Fibroblast of lung (primary cell): ENCODE results near the gene GCHFR. TPM values are rescaled to one million over a fixed set of nuclear protein-coding genes. Genes with fewer than 3 reads are reported as not detected.

Source experiments
- DNase-seq, 2 donors: peaks; one replicate each; pipeline versions ENCODE4 v3.0.0 to v3.0.0-alpha.2; 2010; ENCODE audit warnings: low read depth in 2 of 2
- H2AFZ ChIP-seq: 2 replicates; pipeline ENCODE4 v1.5.1; 2012; ENCODE audit warnings: low read length, control low read depth, inconsistent platforms
- H3K27ac ChIP-seq: 2 replicates; pipeline ENCODE4 v1.5.1; 2011; ENCODE audit warnings: low read length, control low read depth; ENCODE audit not compliant: insufficient read depth
- H3K27me3 ChIP-seq: 2 replicates; pipeline ENCODE4 v1.5.1; 2011; ENCODE audit warnings: mild to moderate bottlenecking, low read length; ENCODE audit not compliant: control insufficient read depth, insufficient read depth
- H3K36me3 ChIP-seq: 2 replicates; pipeline ENCODE4 v1.5.1; 2011; ENCODE audit warnings: low read length; ENCODE audit not compliant: control insufficient read depth, insufficient read depth
- H3K4me1 ChIP-seq: 2 replicates; pipeline ENCODE4 v1.5.1; 2011; ENCODE audit warnings: low read length; ENCODE audit not compliant: control insufficient read depth, insufficient read depth; ENCODE audit errors: extremely low read depth
- H3K4me2 ChIP-seq: 2 replicates; pipeline ENCODE4 v1.5.1; 2011; ENCODE audit warnings: low read length, control low read depth; ENCODE audit not compliant: insufficient read depth; ENCODE audit errors: extremely low read depth
- H3K4me3 ChIP-seq, 4 experiments: fragments of 200-600 bp in 1 of 4; sonication (generic) in 1 of 4; replicated peaks in 1 of 4; 2 replicates each; pipeline ENCODE4 v1.5.1; 2011 to 2016; ENCODE audit warnings: low read length in 4 of 4, low read depth in 3 of 4, mild to moderate bottlenecking in 3 of 4, control low read depth in 2 of 4, inconsistent platforms in 1 of 4, mixed read lengths in 1 of 4; ENCODE audit not compliant: insufficient read depth in 1 of 4; ENCODE audit errors: control extremely low read depth in 1 of 4
- H3K79me2 ChIP-seq: 2 replicates; pipeline ENCODE4 v1.5.1; 2012; ENCODE audit warnings: mild to moderate bottlenecking, low read length, inconsistent platforms; ENCODE audit not compliant: control insufficient read depth, insufficient read depth
- H3K9ac ChIP-seq: 2 replicates; pipeline ENCODE4 v1.5.1; 2011; ENCODE audit warnings: mild to moderate bottlenecking, low read length, control low read depth; ENCODE audit not compliant: insufficient read depth
- H3K9me3 ChIP-seq: 2 replicates; pipeline ENCODE4 v1.5.1; 2012; ENCODE audit warnings: low read depth, low read length; ENCODE audit not compliant: control insufficient read depth, insufficient read depth
- H4K20me1 ChIP-seq: 2 replicates; pipeline ENCODE4 v1.5.1; 2011; ENCODE audit warnings: low read length; ENCODE audit not compliant: control insufficient read depth, insufficient read depth; ENCODE audit errors: extremely low read depth
- EZH2 ChIP-seq: IDR thresholded peaks from 2 replicates; pipeline ENCODE4 v1.5.1; 2012; ENCODE audit warnings: low read length, control low read depth, mild to moderate bottlenecking; ENCODE audit errors: missing control alignments
- polyA minus RNA-seq: library from RNA; depleted of rRNA, polyadenylated mRNA; stranded (reverse); fragments of >200 nt; gene quantifications from 2 replicates; pipeline ENCODE4 v1.2.3, GENCODE V29; 2011; ENCODE audit warnings: low replicate concordance
- polyA plus RNA-seq, 2 donors: library from polyadenylated mRNA; depleted of rRNA in 1 of 2; stranded (reverse) in 1 of 2; unstranded in 1 of 2; fragments of >200 nt; gene quantifications; 2 replicates each; pipeline ENCODE4 v1.2.1, GENCODE V29; 2011 to 2012; ENCODE audit warnings: missing spikeins in 1 of 2
- total RNA-seq: library from RNA; depleted of rRNA; stranded (reverse); fragments of >200 nt; gene quantifications from 2 replicates; pipeline ENCODE4 v1.2.1, GENCODE V29; 2014
- TF ChIP-seq, protein P1 (sequence below), 2 donors: IDR thresholded peaks in 1 of 2; conservative IDR thresholded peaks in 1 of 2; 1 replicate in 1 of 2; 2 replicates in 1 of 2; pipeline ENCODE4 v1.5.1; 2011 to 2012; ENCODE audit warnings: low read length in 2 of 2, control low read depth in 1 of 2, inconsistent platforms in 1 of 2, low read depth in 1 of 2, mild to moderate bottlenecking in 1 of 2

GCHFR gene
- total RNA-seq (1.8 and 2.5 TPM in 2 replicates), polyA plus RNA-seq (1.4 and 1.6 TPM in 2 replicates), polyA minus RNA-seq (2.0 TPM in 1 of 2 replicates, not detected in the other)
- 2.5 and 2.6 TPM in 2 replicates for polyA plus RNA-seq (2012)

DNA sequence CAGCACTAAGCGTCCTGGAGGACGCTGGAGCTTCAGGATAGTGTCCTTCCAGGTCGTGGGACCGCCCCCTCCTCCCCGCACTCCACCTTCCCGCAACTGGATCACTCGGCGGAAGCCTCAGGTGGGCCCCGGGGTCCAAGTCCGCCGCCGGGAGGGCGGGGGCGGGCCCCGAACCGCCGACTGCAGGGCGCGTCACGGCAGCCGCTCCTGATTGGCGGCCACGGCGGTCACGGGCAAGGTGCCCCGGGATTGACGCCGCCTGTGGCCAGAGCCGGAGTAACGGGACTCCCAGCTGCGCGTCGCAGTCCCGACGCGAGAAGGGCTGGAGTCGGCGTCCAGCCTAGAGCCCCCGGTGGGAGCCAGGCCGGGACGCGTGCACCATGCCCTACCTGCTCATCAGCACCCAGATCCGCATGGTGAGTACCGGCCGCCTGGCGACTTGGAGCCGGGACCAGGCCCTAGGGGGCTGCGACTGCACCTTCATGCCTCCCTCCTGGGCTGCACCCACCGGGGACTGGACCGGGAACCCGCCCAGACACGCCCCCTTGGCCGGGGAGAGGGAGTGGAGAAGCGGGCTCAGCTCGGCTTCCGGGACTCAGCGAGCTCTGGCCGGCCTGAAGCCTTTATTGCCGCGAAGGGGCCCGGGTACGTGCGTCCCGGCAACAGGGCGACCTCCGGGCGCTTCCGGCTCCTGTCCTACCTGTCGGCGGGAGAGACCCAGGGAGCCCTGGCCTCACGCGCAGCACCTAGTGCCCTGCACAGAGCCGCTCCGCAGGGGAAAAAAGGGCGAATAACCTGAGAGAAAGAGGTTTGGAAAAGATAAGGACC, at the start of gene GCHFR:
Gene GCHFR (plus strand): TSS at position 268 of the 828 bp plus-strand sequence. CDS start 113 bp downstream, at position 381.
- Histone ChIP-seq H3K4me3 (peak within 1 kb of the TSS; percentile 47 to 59 (median 53)), H3K9ac (peak within 1 kb of the TSS; percentile 56), H3K27ac (peak within 1 kb of the TSS; percentile 34), H3K4me2 (peak within 1 kb of the TSS; percentile 91), H4K20me1 (no peaks in the 10 kb centered on the region), H3K9me3 (no peaks in the 10 kb centered on the region), H3K79me2 (no peaks in the 10 kb centered on the region), H3K4me1 (peaks cover 16% of the 10 kb centered on the region), H3K36me3 (peaks cover 3% of the 10 kb centered on the region), H3K27me3 (no peaks in the 10 kb centered on the region), H2AFZ (peak within 1 kb of the TSS; percentile 64)
- TF ChIP-seq, protein P1, sequence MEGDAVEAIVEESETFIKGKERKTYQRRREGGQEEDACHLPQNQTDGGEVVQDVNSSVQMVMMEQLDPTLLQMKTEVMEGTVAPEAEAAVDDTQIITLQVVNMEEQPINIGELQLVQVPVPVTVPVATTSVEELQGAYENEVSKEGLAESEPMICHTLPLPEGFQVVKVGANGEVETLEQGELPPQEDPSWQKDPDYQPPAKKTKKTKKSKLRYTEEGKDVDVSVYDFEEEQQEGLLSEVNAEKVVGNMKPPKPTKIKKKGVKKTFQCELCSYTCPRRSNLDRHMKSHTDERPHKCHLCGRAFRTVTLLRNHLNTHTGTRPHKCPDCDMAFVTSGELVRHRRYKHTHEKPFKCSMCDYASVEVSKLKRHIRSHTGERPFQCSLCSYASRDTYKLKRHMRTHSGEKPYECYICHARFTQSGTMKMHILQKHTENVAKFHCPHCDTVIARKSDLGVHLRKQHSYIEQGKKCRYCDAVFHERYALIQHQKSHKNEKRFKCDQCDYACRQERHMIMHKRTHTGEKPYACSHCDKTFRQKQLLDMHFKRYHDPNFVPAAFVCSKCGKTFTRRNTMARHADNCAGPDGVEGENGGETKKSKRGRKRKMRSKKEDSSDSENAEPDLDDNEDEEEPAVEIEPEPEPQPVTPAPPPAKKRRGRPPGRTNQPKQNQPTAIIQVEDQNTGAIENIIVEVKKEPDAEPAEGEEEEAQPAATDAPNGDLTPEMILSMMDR (conservative IDR thresholded peaks at IDR 0.05 in 1 of 2, IDR thresholded peaks at IDR 0.05 in 1 of 2; ENCODE audit: low read depth in 1 of 2, low read length in 2 of 2) = peak; percentile 19
- TF ChIP-seq EZH2 = no peak
- peak; percentile 49 to 59 for DNase-seq

DNA sequence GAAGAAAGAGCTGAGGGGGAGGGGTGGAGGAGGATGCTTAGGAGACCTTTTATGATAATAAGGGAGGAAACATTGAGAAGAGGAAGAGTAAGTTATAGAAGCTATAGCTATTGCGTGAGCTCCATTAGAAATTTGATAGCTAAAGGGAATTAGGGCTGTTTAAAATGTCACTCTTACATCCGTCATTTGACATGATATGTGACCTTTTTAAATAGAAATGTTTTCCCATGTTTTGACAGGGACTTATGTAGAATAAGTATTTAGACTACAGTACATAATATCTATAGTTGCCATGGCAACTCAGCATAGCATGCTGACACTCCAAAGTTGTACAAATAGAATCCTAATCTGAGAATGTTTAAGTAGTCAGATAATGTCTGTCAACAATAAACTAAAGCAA, 49.7 kb upstream of the GCHFR start:
- no peaks in the 10 kb centered on the region for H3K4me1 ChIP-seq
- H4K20me1 ChIP-seq = no peaks in the 10 kb centered on the region
- no peaks in the 10 kb centered on the region for H3K79me2 ChIP-seq
- H3K36me3 ChIP-seq = no peaks in the 10 kb centered on the region
- TF ChIP-seq EZH2 = no peak
- TF ChIP-seq, protein P1 (conservative IDR thresholded peaks at IDR 0.05 in 1 of 2, IDR thresholded peaks at IDR 0.05 in 1 of 2; ENCODE audit: low read depth in 1 of 2, low read length in 2 of 2) = no peak
- H3K9me3 ChIP-seq = no peaks in the 10 kb centered on the region
- H3K27ac ChIP-seq = no peak overlapping the region
- H3K4me2 ChIP-seq = no peak overlapping the region
- H3K4me3 ChIP-seq = no peak overlapping the region
- no peaks in the 10 kb centered on the region for H3K27me3 ChIP-seq
- H2AFZ ChIP-seq = no peak overlapping the region
- H3K9ac ChIP-seq = no peak overlapping the region
- DNase-seq = no peak

DNA sequence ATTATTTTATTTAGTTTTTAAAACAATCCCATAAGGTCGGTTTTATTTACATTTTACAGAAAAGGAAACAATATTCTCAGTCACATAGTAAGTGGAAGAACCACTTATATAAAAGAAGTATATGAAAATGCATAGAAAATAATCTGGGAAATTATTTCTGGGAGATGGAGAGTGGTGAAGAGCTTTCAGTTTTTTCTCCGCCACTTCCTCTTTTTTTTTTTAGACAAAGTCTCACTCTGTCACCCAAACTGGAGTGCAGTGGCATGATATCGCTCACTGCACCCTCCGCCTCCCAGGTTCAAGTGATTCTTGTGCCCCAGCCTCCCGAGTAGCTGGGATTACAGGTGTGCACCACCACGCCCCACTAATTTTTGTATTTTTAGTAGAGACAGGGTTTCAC, 47.7 kb upstream of the GCHFR start:
- no peaks in the 10 kb centered on the region for H3K36me3 ChIP-seq

More for the DNA sequence above, 47.7 kb upstream of the GCHFR start:
- H3K9ac ChIP-seq = no peak overlapping the region
- H3K79me2 ChIP-seq = no peaks in the 10 kb centered on the region
- no peak for DNase-seq
- no peak overlapping the region for H3K4me2 ChIP-seq
- H3K9me3 ChIP-seq = no peaks in the 10 kb centered on the region
- no peaks in the 10 kb centered on the region for H4K20me1 ChIP-seq
- no peak overlapping the region for H2AFZ ChIP-seq
- H3K4me3 ChIP-seq = no peak overlapping the region
- H3K27ac ChIP-seq = no peak overlapping the region
- TF ChIP-seq EZH2 = no peak
- TF ChIP-seq, protein P1 (conservative IDR thresholded peaks at IDR 0.05 in 1 of 2, IDR thresholded peaks at IDR 0.05 in 1 of 2; ENCODE audit: low read depth in 1 of 2, low read length in 2 of 2) = no peak
- H3K27me3 ChIP-seq = no peaks in the 10 kb centered on the region
- H3K4me1 ChIP-seq = no peaks in the 10 kb centered on the region
